Hepatic stellate cell (primary cell): ENCODE results near the gene HOXC4.
"Not testable (repeated sequence)": the region's sequence is repeated elsewhere in the genome, so short reads cannot be mapped to it uniquely, and the experiment has no call there.

Source experiments
- DNase-seq: peaks from one replicate; pipeline ENCODE4 v3.0.0; 2011; ENCODE audit warnings: low spot score

The HOXC4 gene

GRCh38 chr12:54058128-54058768 lies 4.6 kb downstream of the HOXC4 start:
- no peak for DNase-seq

- no peak for DNase-seq
These were observed 6.0 kb downstream of the HOXC4 start for GRCh38 chr12:54059668-54060067.

GRCh38 chr12:54060174-54060974 lies 6.7 kb downstream of the HOXC4 start:
- no peak for DNase-seq

- no peak for DNase-seq
These were observed 7.5 kb downstream of the HOXC4 start for GRCh38 chr12:54060975-54061778.

GRCh38 chr12:54065677-54066076 lies 12.0 kb downstream of the HOXC4 start:
- no peak for DNase-seq

- no peak for DNase-seq
These were observed 12.8 kb downstream of the HOXC4 start for GRCh38 chr12:54066408-54066807.

- DNase-seq: no peak
These were observed 14.9 kb downstream of the HOXC4 start for GRCh38 chr12:54068418-54069070.

GRCh38 chr12:54071942-54072341 lies 18.3 kb downstream of the HOXC4 start:
- DNase-seq: no peak

- no peak for DNase-seq
These were observed 20.7 kb downstream of the HOXC4 start for GRCh38 chr12:54074308-54074707.

- DNase-seq: no peak
These were observed 21.8 kb downstream of the HOXC4 start for GRCh38 chr12:54075409-54075808.

GRCh38 chr12:54075974-54076373 lies 22.3 kb downstream of the HOXC4 start:
- DNase-seq: no peak

- not testable (repeated sequence) for DNase-seq
These were observed 24.2 kb downstream of the HOXC4 start for GRCh38 chr12:54077843-54078242.

- not testable (repeated sequence) for DNase-seq
These were observed 25.5 kb downstream of the HOXC4 start for GRCh38 chr12:54079115-54079514.

GRCh38 chr12:54080008-54080924 lies 26.6 kb downstream of the HOXC4 start:
- not testable (repeated sequence) for DNase-seq

GRCh38 chr12:54081053-54081514 lies 27.4 kb downstream of the HOXC4 start:
- DNase-seq: not testable (repeated sequence)

- DNase-seq: not testable (repeated sequence)
These were observed 28.2 kb downstream of the HOXC4 start for GRCh38 chr12:54081581-54082396.

- DNase-seq: no peak
These were observed 28.8 kb downstream of the HOXC4 start for GRCh38 chr12:54082397-54082892.

- DNase-seq: not testable (repeated sequence)
These were observed 34.4 kb downstream of the HOXC4 start for GRCh38 chr12:54088011-54088410.

- DNase-seq: not testable (repeated sequence)
These were observed 35.8 kb downstream of the HOXC4 start for GRCh38 chr12:54089465-54089864.

GRCh38 chr12:54090312-54090711 lies 36.7 kb downstream of the HOXC4 start:
- DNase-seq: not testable (repeated sequence)
